GM06990 (cell line): ENCODE results near the gene MYH16.
"Not testable (repeated sequence)": the region's sequence is repeated elsewhere in the genome, so short reads cannot be mapped to it uniquely, and the experiment has no call there.

Source experiments
- DNase-seq: peaks from one replicate; pipeline ENCODE4 v3.0.0-alpha.2; 2011; ENCODE audit not compliant: insufficient read length; ENCODE audit errors: extremely low read depth
- H3K27me3 ChIP-seq: replicated peaks from 2 replicates; pipeline ENCODE4 v1.6.0; 2011; ENCODE audit warnings: low read length; ENCODE audit not compliant: control insufficient read depth, insufficient read depth
- H3K36me3 ChIP-seq: 2 replicates; pipeline ENCODE4 v1.5.1; 2011; ENCODE audit warnings: low read length; ENCODE audit not compliant: control insufficient read depth, insufficient read depth
- H3K4me3 ChIP-seq: replicated peaks from 2 replicates; pipeline ENCODE4 v1.5.1; 2011; ENCODE audit warnings: low read depth, mild to moderate bottlenecking, control low read depth, low read length
- TF ChIP-seq, protein P1 (sequence below): IDR thresholded peaks from 2 replicates; pipeline ENCODE4 v1.5.1; 2011; ENCODE audit warnings: low read length, control low read depth, mild to moderate bottlenecking, inconsistent platforms; ENCODE audit not compliant: insufficient read depth, poor library complexity, severe bottlenecking

The MYH16 gene

DNA sequence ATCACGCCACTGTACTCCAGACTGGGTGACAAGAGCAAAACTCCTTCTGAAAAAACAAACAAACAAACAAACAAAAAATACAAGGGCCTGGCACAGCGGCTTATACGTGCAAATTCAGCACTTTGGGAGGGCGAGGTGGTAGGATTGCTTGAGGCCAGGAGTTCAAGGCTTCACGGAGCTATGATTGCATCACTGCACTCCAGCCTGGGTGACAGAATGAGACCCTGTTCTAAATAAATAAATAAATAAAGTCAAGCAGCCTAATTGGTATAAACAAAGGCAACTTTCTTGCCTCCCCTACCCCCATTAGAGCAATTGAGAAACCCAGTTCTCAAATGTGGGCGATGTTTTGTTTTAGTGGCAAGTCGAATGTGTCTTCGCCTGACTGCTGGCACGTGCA is 38.5 kb upstream of the MYH16 start:
- TF ChIP-seq, protein P1, sequence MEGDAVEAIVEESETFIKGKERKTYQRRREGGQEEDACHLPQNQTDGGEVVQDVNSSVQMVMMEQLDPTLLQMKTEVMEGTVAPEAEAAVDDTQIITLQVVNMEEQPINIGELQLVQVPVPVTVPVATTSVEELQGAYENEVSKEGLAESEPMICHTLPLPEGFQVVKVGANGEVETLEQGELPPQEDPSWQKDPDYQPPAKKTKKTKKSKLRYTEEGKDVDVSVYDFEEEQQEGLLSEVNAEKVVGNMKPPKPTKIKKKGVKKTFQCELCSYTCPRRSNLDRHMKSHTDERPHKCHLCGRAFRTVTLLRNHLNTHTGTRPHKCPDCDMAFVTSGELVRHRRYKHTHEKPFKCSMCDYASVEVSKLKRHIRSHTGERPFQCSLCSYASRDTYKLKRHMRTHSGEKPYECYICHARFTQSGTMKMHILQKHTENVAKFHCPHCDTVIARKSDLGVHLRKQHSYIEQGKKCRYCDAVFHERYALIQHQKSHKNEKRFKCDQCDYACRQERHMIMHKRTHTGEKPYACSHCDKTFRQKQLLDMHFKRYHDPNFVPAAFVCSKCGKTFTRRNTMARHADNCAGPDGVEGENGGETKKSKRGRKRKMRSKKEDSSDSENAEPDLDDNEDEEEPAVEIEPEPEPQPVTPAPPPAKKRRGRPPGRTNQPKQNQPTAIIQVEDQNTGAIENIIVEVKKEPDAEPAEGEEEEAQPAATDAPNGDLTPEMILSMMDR: no peak
- Histone ChIP-seq H3K36me3 (no peaks in the 10 kb centered on the region), H3K27me3 (no peaks in the 10 kb centered on the region; the same call in 1 of the 2 replicates), H3K4me3 (no peak overlapping the region)
- DNase-seq: no peak

DNA sequence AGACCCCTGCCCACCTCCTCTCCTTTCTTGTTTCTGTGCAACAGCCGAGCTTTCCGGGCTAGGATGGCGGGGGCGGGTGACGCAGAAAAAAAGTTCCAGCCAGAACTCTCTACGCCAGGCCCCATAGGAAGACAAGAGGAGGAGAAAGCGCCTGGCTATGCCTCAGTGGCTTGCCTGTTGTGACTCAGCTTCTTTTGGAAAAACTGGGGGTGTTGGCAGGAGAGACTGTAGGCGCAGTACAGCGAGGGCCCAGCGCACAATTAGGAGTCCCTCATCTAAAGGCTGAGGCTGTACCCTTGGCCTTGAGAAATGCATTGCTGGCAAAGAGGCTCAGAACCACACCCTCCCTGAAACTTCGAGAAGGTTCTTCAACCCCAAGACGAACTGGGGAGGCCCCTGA is 36.7 kb upstream of the MYH16 start:
- TF ChIP-seq, protein P1: no peak
- no peak for DNase-seq
- Histone ChIP-seq H3K4me3 (no peak overlapping the region), H3K27me3 (no peaks in the 10 kb centered on the region; the same call in 1 of the 2 replicates), H3K36me3 (no peaks in the 10 kb centered on the region)

DNA sequence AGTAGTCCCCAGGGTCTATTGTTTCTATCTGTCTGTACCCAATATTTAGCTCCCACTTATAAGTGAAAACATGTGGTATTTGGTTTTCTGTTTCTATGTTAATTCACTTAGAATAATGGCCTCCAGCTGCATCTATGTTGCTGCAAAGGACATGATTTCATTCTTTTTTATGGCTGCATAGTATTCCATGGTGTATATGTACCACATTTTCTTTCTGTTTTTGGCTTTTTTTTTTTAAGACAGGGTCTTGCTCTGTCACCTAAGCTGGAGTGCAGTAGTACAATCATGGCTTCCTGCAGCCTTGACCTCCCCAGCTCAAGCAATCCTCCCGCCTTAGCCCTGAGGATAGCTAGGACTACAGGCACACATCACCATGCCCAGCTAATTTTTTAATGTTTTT is 34.8 kb upstream of the MYH16 start:
- not testable (repeated sequence) for H3K4me3 ChIP-seq, H3K27me3 ChIP-seq, DNase-seq, H3K36me3 ChIP-seq

DNA sequence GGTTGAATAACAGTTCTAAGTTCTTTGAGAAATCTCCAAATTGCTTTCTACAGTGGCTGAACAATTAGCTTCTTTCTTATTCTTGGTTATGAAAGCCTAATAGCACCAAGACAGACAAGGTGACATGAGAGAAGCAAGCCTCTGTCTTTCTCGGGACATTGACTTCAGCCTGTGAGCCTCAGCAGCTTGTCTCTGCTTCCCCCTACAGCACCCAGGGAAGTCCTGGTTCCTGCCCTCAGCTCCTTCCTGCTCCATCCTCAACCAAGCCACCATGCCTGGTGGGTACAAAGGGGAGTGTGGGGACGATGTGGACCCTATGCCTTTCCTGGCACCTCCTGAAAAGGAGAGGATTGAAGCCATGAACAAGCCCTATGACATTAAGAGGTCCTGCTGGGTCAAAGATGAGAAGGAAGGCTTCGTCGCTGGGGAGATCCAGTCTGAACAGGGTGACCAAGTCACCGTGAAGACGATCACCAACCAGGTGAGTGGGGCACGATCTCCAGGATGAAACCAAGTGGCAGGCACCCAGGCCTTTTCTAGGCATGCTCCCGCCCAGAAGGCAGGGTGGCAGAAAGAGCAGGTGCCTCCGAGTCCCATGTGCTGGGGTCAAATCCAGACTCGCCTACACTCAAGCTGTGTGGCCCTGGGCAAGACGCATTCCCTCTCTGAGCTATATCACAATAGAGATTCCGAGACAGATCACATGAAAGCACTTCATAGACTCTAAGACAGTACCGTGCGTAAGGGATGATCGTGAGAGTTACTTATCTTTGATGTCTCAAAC is 33.9 kb upstream of the MYH16 start:
- Histone ChIP-seq H3K27me3 (no peaks in the 10 kb centered on the region; the same call in 1 of the 2 replicates), H3K36me3 (no peaks in the 10 kb centered on the region), H3K4me3 (no peak overlapping the region)
- no peak for DNase-seq
- TF ChIP-seq, protein P1: no peak

DNA sequence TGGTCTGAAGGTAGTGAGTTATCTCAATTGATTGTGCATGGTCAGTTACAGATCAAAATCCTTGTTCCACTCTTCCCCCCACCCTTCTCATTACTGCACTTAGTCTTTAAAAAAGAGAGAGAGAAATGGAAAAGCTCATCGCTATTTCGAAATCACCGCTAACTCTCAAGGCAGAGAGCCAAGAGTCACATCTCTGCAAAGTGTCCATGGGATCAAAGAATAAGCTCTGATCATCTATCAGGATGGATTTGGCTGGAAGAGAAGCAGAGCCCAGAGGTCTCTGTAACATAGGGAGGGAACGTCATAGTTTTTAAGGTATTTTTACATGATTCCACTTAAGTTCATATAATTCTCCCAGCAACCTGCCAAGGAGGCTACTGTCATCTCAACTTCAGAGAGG is 30.0 kb upstream of the MYH16 start:
- TF ChIP-seq, protein P1: no peak
- DNase-seq: no peak
- H3K27me3 ChIP-seq: no peaks in the 10 kb centered on the region; the same call in 1 of the 2 replicates
- no peak overlapping the region for H3K4me3 ChIP-seq
- H3K36me3 ChIP-seq: no peaks in the 10 kb centered on the region

DNA sequence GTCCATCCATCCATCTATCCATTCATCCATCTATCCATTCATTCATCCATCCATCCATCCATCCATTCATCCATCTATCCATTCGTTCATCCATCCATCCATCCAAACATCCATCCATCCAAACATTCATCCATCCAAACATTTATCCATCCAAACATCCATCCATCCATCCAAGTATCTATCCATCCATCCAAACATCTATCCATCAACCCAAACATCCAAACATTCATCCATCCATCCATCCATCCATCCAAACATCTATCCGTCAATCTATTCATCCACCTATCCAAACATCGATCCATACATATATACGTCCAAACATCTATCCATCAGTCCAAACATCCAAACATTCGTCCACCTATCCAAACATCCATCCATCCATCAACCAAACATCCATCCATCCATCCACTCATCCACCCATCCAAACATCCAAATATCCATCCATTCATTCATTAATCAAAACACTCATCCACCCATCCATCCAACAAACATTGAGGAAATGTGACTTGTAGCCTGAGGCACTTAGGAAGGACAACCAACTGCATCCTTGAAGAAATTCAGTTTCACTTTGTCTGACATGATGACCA is 28.8 kb upstream of the MYH16 start:
- no peaks in the 10 kb centered on the region for H3K36me3 ChIP-seq
- no peak for DNase-seq
- TF ChIP-seq, protein P1: no peak
- H3K27me3 ChIP-seq: no peaks in the 10 kb centered on the region; the same call in 1 of the 2 replicates
- H3K4me3 ChIP-seq: no peak overlapping the region
